K562 (cell line): ENCODE results near the gene SPTA1. TPM values are rescaled to one million over a fixed set of nuclear protein-coding genes. Genes with fewer than 3 reads are reported as not detected.
A peak's percentile ranks its signal among the peaks of the same experiment; 100 is the strongest.

Source experiments
- BMI1 ChIP-seq: fragments of 150-350 bp; IDR thresholded peaks from 2 replicates; pipeline ENCODE4 v1.6.1; 2014; ENCODE audit warnings: low read length
- CBX1 ChIP-seq: sonication (generic); IDR thresholded peaks from 2 replicates; pipeline ENCODE4 v1.6.1; 2016; ENCODE audit warnings: antibody characterized with exemption, low read depth, mild to moderate bottlenecking
- DDX20 ChIP-seq: fragments of 450-650 bp; IDR thresholded peaks from 2 replicates; pipeline ENCODE4 v1.6.1; 2016; ENCODE audit warnings: missing genetic modification characterization, low read depth, mild to moderate bottlenecking, missing compliant biosample characterization, moderate library complexity
- PHF20 ChIP-seq: fragments of 450-650 bp; IDR thresholded peaks from 2 replicates; pipeline ENCODE4 v1.6.1; 2018; ENCODE audit not compliant: partially characterized antibody
- RBBP5 ChIP-seq: fragments of 200-600 bp; sonication (generic); IDR thresholded peaks from 2 replicates; pipeline ENCODE4 v1.6.1; 2012; ENCODE audit warnings: borderline replicate concordance, mild to moderate bottlenecking, low read length, control low read depth, inconsistent platforms; ENCODE audit not compliant: insufficient read depth, poor library complexity, severe bottlenecking
- RBM22 ChIP-seq: fragments of 200-400 bp; formaldehyde crosslinking; IDR thresholded peaks from 2 replicates; pipeline ENCODE4 v1.6.1; 2018; ENCODE audit warnings: low read length, low read depth; ENCODE audit not compliant: poor library complexity, severe bottlenecking
- SMARCE1 ChIP-seq: fragments of 450-650 bp; IDR thresholded peaks from 2 replicates; pipeline ENCODE4 v1.7.1; 2016; ENCODE audit warnings: mild to moderate bottlenecking
- TCF3 ChIP-seq: sonication (generic); formaldehyde crosslinking; IDR thresholded peaks from 2 replicates; pipeline ENCODE4 v1.4.0; 2020; ENCODE audit warnings: mild to moderate bottlenecking, missing genetic modification reagents
- ZNF197 ChIP-seq: fragments of 200-800 bp; sonication (Bioruptor generic); IDR thresholded peaks from 2 replicates; pipeline ENCODE4 v1.6.1; 2016; ENCODE audit warnings: low read depth, missing genetic modification characterization, missing compliant biosample characterization
- ZNF3 ChIP-seq: fragments of 250-450 bp; sonication (Bioruptor Pico); IDR thresholded peaks from 2 replicates; pipeline ENCODE4 v1.5.0; 2021; ENCODE audit warnings: mild to moderate bottlenecking, moderate library complexity
- ZNF347 ChIP-seq: fragments of 450-650 bp; formaldehyde crosslinking; IDR thresholded peaks from 2 replicates; pipeline ENCODE4 v1.4.0; 2020; ENCODE audit warnings: low read depth, mild to moderate bottlenecking, moderate library complexity
- ZNF707 ChIP-seq: fragments of 250-450 bp; sonication (Bioruptor Pico); conservative IDR thresholded peaks from 2 replicates; pipeline ENCODE4 v1.8.0; 2022; ENCODE audit warnings: inconsistent platforms, mild to moderate bottlenecking, moderate library complexity
- ZNF77 ChIP-seq: fragments of 250-450 bp; sonication (Bioruptor Pico); IDR thresholded peaks from 2 replicates; pipeline ENCODE4 v1.5.0; 2020
- ZNF785 ChIP-seq: fragments of 250-450 bp; sonication (Bioruptor Pico); IDR thresholded peaks from 2 replicates; pipeline ENCODE4 v1.4.0; 2020; ENCODE audit warnings: mild to moderate bottlenecking
- polyA plus RNA-seq, 8 experiments: library from polyadenylated mRNA; depleted of rRNA in 4 of 8; stranded (reverse) in 5 of 8; unstranded in 3 of 8; fragments of >200 nt; fragmentation: Nextera tagmentation in 2 of 8; fragmentation: Illumina TruSeq in 1 of 8; extraction: Ambion mirVana in 2 of 8; extraction: Trizol in 1 of 8; gene quantifications; 2 replicates each; pipeline versions ENCODE4 v1.2.1 to v1.2.3, GENCODE V29; 2011 to 2014; ENCODE audit warnings: inconsistent platforms in 1 of 8, missing spikeins in 1 of 8
- total RNA-seq, 7 experiments: library from RNA; depleted of rRNA in 6 of 7; stranded (reverse); fragments of >200 nt in 6 of 7; fragmentation: Illumina TruSeq in 2 of 7; extraction: Trizol in 2 of 7; gene quantifications; 2 replicates each; pipeline versions ENCODE4 v1.2.1 to v1.2.3, GENCODE V29; 2011 to 2021; ENCODE audit warnings: low replicate concordance in 1 of 7
- TF ChIP-seq, protein P1 (sequence below): fragments of 250-450 bp; sonication (Bioruptor Pico); IDR thresholded peaks from 2 replicates; pipeline ENCODE4 v1.8.0; 2022; ENCODE audit warnings: moderate library complexity, mild to moderate bottlenecking, inconsistent platforms
- TF ChIP-seq, protein P2 (sequence below): fragments of 450-650 bp; IDR thresholded peaks from 2 replicates; pipeline ENCODE4 v1.6.1; 2017; ENCODE audit warnings: antibody characterized with exemption, mild to moderate bottlenecking
- TF ChIP-seq, protein P3 (sequence below): fragments of 200-800 bp; sonication (Bioruptor generic); IDR thresholded peaks from 2 replicates; pipeline ENCODE4 v1.6.1; 2016; ENCODE audit warnings: missing genetic modification characterization, missing compliant biosample characterization
- TF ChIP-seq, protein P4 (sequence below): IDR thresholded peaks from 2 replicates; pipeline ENCODE4 v1.6.1; 2012; ENCODE audit warnings: low read depth, low read length, improper control_type of control experiment, borderline replicate concordance

The SPTA1 gene
- total and polyA plus RNA-seq, 9 of the 15 experiments (the other 6 are each of a cell fraction or from before 2014, with no cell fraction given) = 11.0 to 62.1 (median 45.9) TPM

DNA sequence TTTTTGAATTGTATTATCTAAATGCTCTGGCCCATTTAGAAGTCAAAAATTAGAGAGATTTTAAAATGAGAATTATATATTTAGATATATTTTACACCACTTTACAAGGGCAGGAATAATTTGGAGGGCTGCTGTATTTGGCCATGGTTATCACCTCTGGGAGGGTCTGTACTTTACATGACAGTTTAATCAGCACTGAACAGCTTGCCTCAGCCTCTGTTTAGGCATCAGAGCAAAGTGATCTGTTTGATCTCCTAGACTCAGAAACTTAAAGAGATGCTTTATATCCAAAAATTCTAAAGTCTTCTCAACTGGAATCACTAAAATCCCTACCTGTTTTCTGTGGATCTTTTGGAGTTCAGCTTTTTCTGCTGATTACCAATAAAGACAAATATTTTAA, 5.4 kb upstream of the SPTA1 start (continued):
- no peak for TF ChIP-seq DDX20 (tag)
- TF ChIP-seq, protein P1, sequence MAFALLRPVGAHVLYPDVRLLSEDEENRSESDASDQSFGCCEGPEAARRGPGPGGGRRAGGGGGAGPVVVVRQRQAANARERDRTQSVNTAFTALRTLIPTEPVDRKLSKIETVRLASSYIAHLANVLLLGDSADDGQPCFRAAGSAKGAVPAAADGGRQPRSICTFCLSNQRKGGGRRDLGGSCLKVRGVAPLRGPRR (CRISPR knock-in tag) = no peak
- no peak for TF ChIP-seq ZNF707 (CRISPR knock-in tag)
- no peak for TF ChIP-seq RBM22
- TF ChIP-seq CBX1 = no peak
- no peak for TF ChIP-seq PHF20
- TF ChIP-seq, protein P2, sequence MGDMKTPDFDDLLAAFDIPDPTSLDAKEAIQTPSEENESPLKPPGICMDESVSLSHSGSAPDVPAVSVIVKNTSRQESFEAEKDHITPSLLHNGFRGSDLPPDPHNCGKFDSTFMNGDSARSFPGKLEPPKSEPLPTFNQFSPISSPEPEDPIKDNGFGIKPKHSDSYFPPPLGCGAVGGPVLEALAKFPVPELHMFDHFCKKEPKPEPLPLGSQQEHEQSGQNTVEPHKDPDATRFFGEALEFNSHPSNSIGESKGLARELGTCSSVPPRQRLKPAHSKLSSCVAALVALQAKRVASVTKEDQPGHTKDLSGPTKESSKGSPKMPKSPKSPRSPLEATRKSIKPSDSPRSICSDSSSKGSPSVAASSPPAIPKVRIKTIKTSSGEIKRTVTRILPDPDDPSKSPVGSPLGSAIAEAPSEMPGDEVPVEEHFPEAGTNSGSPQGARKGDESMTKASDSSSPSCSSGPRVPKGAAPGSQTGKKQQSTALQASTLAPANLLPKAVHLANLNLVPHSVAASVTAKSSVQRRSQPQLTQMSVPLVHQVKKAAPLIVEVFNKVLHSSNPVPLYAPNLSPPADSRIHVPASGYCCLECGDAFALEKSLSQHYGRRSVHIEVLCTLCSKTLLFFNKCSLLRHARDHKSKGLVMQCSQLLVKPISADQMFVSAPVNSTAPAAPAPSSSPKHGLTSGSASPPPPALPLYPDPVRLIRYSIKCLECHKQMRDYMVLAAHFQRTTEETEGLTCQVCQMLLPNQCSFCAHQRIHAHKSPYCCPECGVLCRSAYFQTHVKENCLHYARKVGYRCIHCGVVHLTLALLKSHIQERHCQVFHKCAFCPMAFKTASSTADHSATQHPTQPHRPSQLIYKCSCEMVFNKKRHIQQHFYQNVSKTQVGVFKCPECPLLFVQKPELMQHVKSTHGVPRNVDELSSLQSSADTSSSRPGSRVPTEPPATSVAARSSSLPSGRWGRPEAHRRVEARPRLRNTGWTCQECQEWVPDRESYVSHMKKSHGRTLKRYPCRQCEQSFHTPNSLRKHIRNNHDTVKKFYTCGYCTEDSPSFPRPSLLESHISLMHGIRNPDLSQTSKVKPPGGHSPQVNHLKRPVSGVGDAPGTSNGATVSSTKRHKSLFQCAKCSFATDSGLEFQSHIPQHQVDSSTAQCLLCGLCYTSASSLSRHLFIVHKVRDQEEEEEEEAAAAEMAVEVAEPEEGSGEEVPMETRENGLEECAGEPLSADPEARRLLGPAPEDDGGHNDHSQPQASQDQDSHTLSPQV = no peak
- peak; percentile 73 for TF ChIP-seq TCF3 (CRISPR knock-in tag)
- TF ChIP-seq BMI1 = no peak
- TF ChIP-seq, protein P3, sequence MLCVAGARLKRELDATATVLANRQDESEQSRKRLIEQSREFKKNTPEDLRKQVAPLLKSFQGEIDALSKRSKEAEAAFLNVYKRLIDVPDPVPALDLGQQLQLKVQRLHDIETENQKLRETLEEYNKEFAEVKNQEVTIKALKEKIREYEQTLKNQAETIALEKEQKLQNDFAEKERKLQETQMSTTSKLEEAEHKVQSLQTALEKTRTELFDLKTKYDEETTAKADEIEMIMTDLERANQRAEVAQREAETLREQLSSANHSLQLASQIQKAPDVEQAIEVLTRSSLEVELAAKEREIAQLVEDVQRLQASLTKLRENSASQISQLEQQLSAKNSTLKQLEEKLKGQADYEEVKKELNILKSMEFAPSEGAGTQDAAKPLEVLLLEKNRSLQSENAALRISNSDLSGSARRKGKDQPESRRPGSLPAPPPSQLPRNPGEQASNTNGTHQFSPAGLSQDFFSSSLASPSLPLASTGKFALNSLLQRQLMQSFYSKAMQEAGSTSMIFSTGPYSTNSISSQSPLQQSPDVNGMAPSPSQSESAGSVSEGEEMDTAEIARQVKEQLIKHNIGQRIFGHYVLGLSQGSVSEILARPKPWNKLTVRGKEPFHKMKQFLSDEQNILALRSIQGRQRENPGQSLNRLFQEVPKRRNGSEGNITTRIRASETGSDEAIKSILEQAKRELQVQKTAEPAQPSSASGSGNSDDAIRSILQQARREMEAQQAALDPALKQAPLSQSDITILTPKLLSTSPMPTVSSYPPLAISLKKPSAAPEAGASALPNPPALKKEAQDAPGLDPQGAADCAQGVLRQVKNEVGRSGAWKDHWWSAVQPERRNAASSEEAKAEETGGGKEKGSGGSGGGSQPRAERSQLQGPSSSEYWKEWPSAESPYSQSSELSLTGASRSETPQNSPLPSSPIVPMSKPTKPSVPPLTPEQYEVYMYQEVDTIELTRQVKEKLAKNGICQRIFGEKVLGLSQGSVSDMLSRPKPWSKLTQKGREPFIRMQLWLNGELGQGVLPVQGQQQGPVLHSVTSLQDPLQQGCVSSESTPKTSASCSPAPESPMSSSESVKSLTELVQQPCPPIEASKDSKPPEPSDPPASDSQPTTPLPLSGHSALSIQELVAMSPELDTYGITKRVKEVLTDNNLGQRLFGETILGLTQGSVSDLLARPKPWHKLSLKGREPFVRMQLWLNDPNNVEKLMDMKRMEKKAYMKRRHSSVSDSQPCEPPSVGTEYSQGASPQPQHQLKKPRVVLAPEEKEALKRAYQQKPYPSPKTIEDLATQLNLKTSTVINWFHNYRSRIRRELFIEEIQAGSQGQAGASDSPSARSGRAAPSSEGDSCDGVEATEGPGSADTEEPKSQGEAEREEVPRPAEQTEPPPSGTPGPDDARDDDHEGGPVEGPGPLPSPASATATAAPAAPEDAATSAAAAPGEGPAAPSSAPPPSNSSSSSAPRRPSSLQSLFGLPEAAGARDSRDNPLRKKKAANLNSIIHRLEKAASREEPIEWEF = no peak
- TF ChIP-seq ZNF197 (CRISPR knock-in tag) = no peak
- TF ChIP-seq ZNF77 (CRISPR knock-in tag) = no peak
- TF ChIP-seq SMARCE1 = peak; percentile 72; the same call in 1 of the 2 replicates
- TF ChIP-seq ZNF347 (CRISPR knock-in tag) = no peak
- TF ChIP-seq ZNF785 (CRISPR knock-in tag) = no peak
- TF ChIP-seq RBBP5 = no peak
- TF ChIP-seq, protein P4, sequence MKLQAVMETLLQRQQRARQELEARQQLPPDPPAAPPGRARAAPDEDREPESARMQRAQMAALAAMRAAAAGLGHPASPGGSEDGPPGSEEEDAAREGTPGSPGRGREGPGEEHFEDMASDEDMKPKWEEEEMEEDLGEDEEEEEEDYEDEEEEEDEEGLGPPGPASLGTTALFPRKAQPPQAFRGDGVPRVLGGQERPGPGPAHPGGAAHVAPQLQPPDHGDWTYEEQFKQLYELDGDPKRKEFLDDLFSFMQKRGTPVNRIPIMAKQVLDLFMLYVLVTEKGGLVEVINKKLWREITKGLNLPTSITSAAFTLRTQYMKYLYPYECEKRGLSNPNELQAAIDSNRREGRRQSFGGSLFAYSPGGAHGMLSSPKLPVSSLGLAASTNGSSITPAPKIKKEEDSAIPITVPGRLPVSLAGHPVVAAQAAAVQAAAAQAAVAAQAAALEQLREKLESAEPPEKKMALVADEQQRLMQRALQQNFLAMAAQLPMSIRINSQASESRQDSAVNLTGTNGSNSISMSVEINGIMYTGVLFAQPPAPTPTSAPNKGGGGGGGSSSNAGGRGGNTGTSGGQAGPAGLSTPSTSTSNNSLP = peak; percentile 73
- TF ChIP-seq ZNF3 (CRISPR knock-in tag) = no peak
